LHCN-M2 (cell line): Measurements from ENCODE around the gene DNAJA4. TPM values are rescaled to one million over a fixed set of nuclear protein-coding genes. Genes with fewer than 3 reads are reported as not detected.

Experiments
- DNase-seq: peaks from one replicate; pipeline ENCODE4 v3.0.0-alpha.2; 2012; ENCODE audit warnings: low read depth
- total RNA-seq: library from RNA; depleted of rRNA; stranded (reverse); fragments of >200 nt; gene quantifications from 2 replicates; pipeline ENCODE4 v1.2.3, GENCODE V29; 2014

The DNAJA4 gene
- total RNA-seq, 1 experiment from 2014 or later = not detected

- DNase-seq = no peak
Observed at GRCh38 chr15:78313383-78313782, 49.0 kb downstream of the DNAJA4 start.

GRCh38 chr15:78314181-78314581 lies 49.8 kb downstream of the DNAJA4 start:
- no peak for DNase-seq

- DNase-seq = no peak
Observed at GRCh38 chr15:78315686-78316282, 51.4 kb downstream of the DNAJA4 start.

GRCh38 chr15:78316283-78317083 lies 52.1 kb downstream of the DNAJA4 start:
- no peak for DNase-seq

- no peak for DNase-seq
Observed at GRCh38 chr15:78317145-78317836, 52.9 kb downstream of the DNAJA4 start.

- DNase-seq = no peak
Observed at GRCh38 chr15:78319588-78319987, 55.2 kb downstream of the DNAJA4 start.

- DNase-seq = no peak
Observed at GRCh38 chr15:78320183-78320582, 55.8 kb downstream of the DNAJA4 start.

- no peak for DNase-seq
Observed at GRCh38 chr15:78321041-78321570, 56.7 kb downstream of the DNAJA4 start.

- DNase-seq = no peak
Observed at GRCh38 chr15:78321786-78322185, 57.4 kb downstream of the DNAJA4 start.

- peak; percentile 63 for DNase-seq
Observed at GRCh38 chr15:78322243-78322642, 57.9 kb downstream of the DNAJA4 start.

- no peak for DNase-seq
Observed at GRCh38 chr15:78322724-78323521, 58.6 kb downstream of the DNAJA4 start.

- no peak for DNase-seq
Observed at GRCh38 chr15:78323693-78324092, 59.3 kb downstream of the DNAJA4 start.

- no peak for DNase-seq
Observed at GRCh38 chr15:78324144-78324543, 59.8 kb downstream of the DNAJA4 start.

- DNase-seq = no peak
Observed at GRCh38 chr15:78325092-78325843, 60.9 kb downstream of the DNAJA4 start.

- DNase-seq = no peak
Observed at GRCh38 chr15:78327466-78327865, 63.1 kb downstream of the DNAJA4 start.

GRCh38 chr15:78329625-78330024 lies 65.3 kb downstream of the DNAJA4 start:
- no peak for DNase-seq
